HG03103 (cell line): ENCODE data around the gene GPRIN2.
"Not testable (repeated sequence)": the region's sequence is repeated elsewhere in the genome, so short reads cannot be mapped to it uniquely, and the experiment has no call there.

ENCODE experiments used
- ATAC-seq: cut with Tn5 transposase; IDR thresholded peaks from one replicate; pipeline ENCODE4 v1.9.1; 2021; ENCODE audit warnings: low read depth; ENCODE audit not compliant: unreplicated experiment

Gene GPRIN2

GRCh38 chr10:46556515-46557318, at the start of gene GPRIN2:
Gene GPRIN2, minus strand, starts transcription at chr10:46556658. Its CDS starts 5,922 bp downstream, at chr10:46550736.
- no peak for ATAC-seq

- ATAC-seq = peak; percentile 53
Measured at GRCh38 chr10:46600516-46600915, 44.1 kb upstream of the GPRIN2 start.

GRCh38 chr10:46597616-46598246, 41.3 kb upstream of the GPRIN2 start:
- peak; percentile 75 for ATAC-seq

GRCh38 chr10:46596570-46596969, 40.1 kb upstream of the GPRIN2 start:
- ATAC-seq = not testable (repeated sequence)

GRCh38 chr10:46594453-46595063, 38.1 kb upstream of the GPRIN2 start:
- ATAC-seq = not testable (repeated sequence)

GRCh38 chr10:46593307-46593706, 36.8 kb upstream of the GPRIN2 start:
- not testable (repeated sequence) for ATAC-seq

GRCh38 chr10:46591053-46591452, 34.6 kb upstream of the GPRIN2 start:
- not testable (repeated sequence) for ATAC-seq

GRCh38 chr10:46589589-46589988, 33.1 kb upstream of the GPRIN2 start:
- ATAC-seq = not testable (repeated sequence)

- not testable (repeated sequence) for ATAC-seq
Measured at GRCh38 chr10:46588221-46588620, 31.8 kb upstream of the GPRIN2 start.

GRCh38 chr10:46587546-46587945, 31.1 kb upstream of the GPRIN2 start:
- ATAC-seq = not testable (repeated sequence)

GRCh38 chr10:46585246-46585645, 28.8 kb upstream of the GPRIN2 start:
- not testable (repeated sequence) for ATAC-seq

- ATAC-seq = not testable (repeated sequence)
Measured at GRCh38 chr10:46584196-46584595, 27.7 kb upstream of the GPRIN2 start.

GRCh38 chr10:46582568-46582967, 26.1 kb upstream of the GPRIN2 start:
- ATAC-seq = not testable (repeated sequence)

GRCh38 chr10:46581997-46582396, 25.5 kb upstream of the GPRIN2 start:
- ATAC-seq = not testable (repeated sequence)

- ATAC-seq = not testable (repeated sequence)
Measured at GRCh38 chr10:46579378-46579777, 22.9 kb upstream of the GPRIN2 start.

GRCh38 chr10:46578474-46579178, 22.2 kb upstream of the GPRIN2 start, which contains the start of gene SYT15:
Gene SYT15, plus strand, starts transcription at chr10:46579128. Its CDS starts 41 bp downstream, at chr10:46579169.
- not testable (repeated sequence) for ATAC-seq

GRCh38 chr10:46577624-46578473, 21.4 kb upstream of the GPRIN2 start:
- not testable (repeated sequence) for ATAC-seq

- ATAC-seq = not testable (repeated sequence)
Measured at GRCh38 chr10:46573884-46574283, 17.4 kb upstream of the GPRIN2 start.

GRCh38 chr10:46573314-46573713, 16.9 kb upstream of the GPRIN2 start:
- not testable (repeated sequence) for ATAC-seq

GRCh38 chr10:46572765-46573164, 16.3 kb upstream of the GPRIN2 start:
- ATAC-seq = not testable (repeated sequence)
